K562 (cell line): ENCODE measurements around the gene SORCS2. TPM values are rescaled to one million over a fixed set of nuclear protein-coding genes. Genes with fewer than 3 reads are reported as not detected.

Source experiments
- ATAC-seq: fragments of 200-7000 bp; cut with Tn5 transposase; 3 replicates; pipeline ENCODE4 v1.9.1; 2020; ENCODE audit warnings: moderate library complexity
- BruUV-seq: library from RNA; stranded (reverse); fragments of 400-500 nt; replicated peaks from 2 replicates; lab custom pipeline; 2021; lab: Mats Ljungman, UMichigan
- CTCF ChIA-PET: fragments of 300-600 bp; formaldehyde crosslinking; extraction: SDS; loops from one replicate; lab custom pipeline; 2021; ENCODE audit warnings: low intra/inter-chr PET ratio; lab: Yijun Ruan, JAX
- POLR2A ChIA-PET: fragments of 300-600, 350-650 bp; sonication (Branson Sonifier 250); formaldehyde crosslinking; extraction: SDS; loops from one replicate; lab custom pipeline; 2021; ENCODE audit warnings: antibody characterized with exemption, inconsistent platforms; lab: Yijun Ruan, JAX
- DNase-seq, 4 experiments: peaks; one replicate each; pipeline versions ENCODE4 v3.0.0 to v3.0.0-alpha.2; 2011 to 2018; ENCODE audit warnings: low spot score in 3 of 4, mixed read lengths in 3 of 4; ENCODE audit errors: extremely low read depth in 1 of 4
- FAIRE-seq: peaks from 2 replicates; lab custom pipeline; 2011; peaks lifted over from hg19 to GRCh38; lab: Jason Lieb, UNC
- H2AFZ ChIP-seq: 2 replicates; pipeline ENCODE4 v1.6.0; 2011; ENCODE audit warnings: low read depth, low read length, control low read depth, inconsistent platforms
- H3K27ac ChIP-seq: fragments of 200-600 bp; 3 replicates; pipeline ENCODE4 v1.8.0; 2011; ENCODE audit warnings: low read depth, mild to moderate bottlenecking, control low read depth, inconsistent platforms, low read length, moderate library complexity, mixed read lengths; ENCODE audit errors: extremely low read depth
- H3K27me3 ChIP-seq, 2 experiments: fragments of 300-600 bp in 1 of 2; 2 replicates in 1 of 2; 3 replicates in 1 of 2; pipeline versions ENCODE4 v1.6.0 to v1.8.0; 2011; ENCODE audit warnings: inconsistent platforms in 2 of 2, low read length in 2 of 2, mild to moderate bottlenecking in 1 of 2, mixed read lengths in 1 of 2, moderate library complexity in 1 of 2; ENCODE audit not compliant: control insufficient read depth in 2 of 2, insufficient read depth in 2 of 2
- H3K36me3 ChIP-seq: fragments of 300-600 bp; 3 replicates; pipeline ENCODE4 v1.8.0; 2011; ENCODE audit warnings: mild to moderate bottlenecking, low read length, inconsistent platforms; ENCODE audit not compliant: control insufficient read depth, insufficient read depth
- H3K4me1 ChIP-seq, 2 experiments: fragments of 200-600 bp in 1 of 2; replicated peaks in 1 of 2; 2 replicates in 1 of 2; 3 replicates in 1 of 2; pipeline versions ENCODE4 v1.5.1 to v1.8.0; 2011; ENCODE audit warnings: inconsistent platforms in 2 of 2, low read length in 2 of 2, mild to moderate bottlenecking in 1 of 2, mixed read lengths in 1 of 2, moderate library complexity in 1 of 2; ENCODE audit not compliant: control insufficient read depth in 2 of 2, insufficient read depth in 2 of 2
- H3K4me2 ChIP-seq: 2 replicates; pipeline ENCODE4 v1.6.1; 2011; ENCODE audit warnings: low read length, control low read depth, inconsistent platforms, mixed read lengths; ENCODE audit not compliant: insufficient read depth
- H3K4me3 ChIP-seq: fragments of 200-600 bp; sonication (generic), shearing (Covaris generic); 2 replicates; pipeline ENCODE4 v1.5.1; 2016; ENCODE audit warnings: control low read depth, inconsistent platforms
- H3K79me2 ChIP-seq: fragments of 200-600 bp; 3 replicates; pipeline ENCODE4 v1.8.0; 2011; ENCODE audit warnings: low read length, inconsistent platforms; ENCODE audit not compliant: control insufficient read depth, insufficient read depth
- H3K9ac ChIP-seq, 2 experiments: 2 replicates each; pipeline versions ENCODE4 v1.6.0 to v1.6.1; 2011; ENCODE audit warnings: low read depth in 2 of 2, low read length in 2 of 2, control low read depth in 1 of 2, inconsistent platforms in 1 of 2, mild to moderate bottlenecking in 1 of 2, mixed read lengths in 1 of 2; ENCODE audit not compliant: insufficient read depth in 1 of 2
- H3K9me1 ChIP-seq: one replicate; pipeline ENCODE4 v1.6.0; 2011; ENCODE audit warnings: inconsistent platforms, mild to moderate bottlenecking, low read length, moderate library complexity; ENCODE audit not compliant: control insufficient read depth, insufficient read depth
- H3K9me3 ChIP-seq: replicated peaks from 2 replicates; pipeline ENCODE4 v1.5.1; 2011; ENCODE audit warnings: low read depth, low read length, inconsistent platforms; ENCODE audit not compliant: control insufficient read depth, insufficient read depth
- H4K20me1 ChIP-seq: replicated peaks from 2 replicates; pipeline ENCODE4 v1.6.1; 2011; ENCODE audit warnings: low read length, inconsistent platforms, mixed read lengths; ENCODE audit not compliant: control insufficient read depth, insufficient read depth
- AFF4 ChIP-seq: sonication (generic); formaldehyde crosslinking; IDR thresholded peaks from 2 replicates; pipeline ENCODE4 v1.8.0; 2023; ENCODE audit warnings: mild to moderate bottlenecking, missing genetic modification reagents
- CBX8 ChIP-seq: fragments of 200-600 bp; sonication (generic); IDR thresholded peaks from 2 replicates; pipeline ENCODE4 v1.6.1; 2012; ENCODE audit warnings: borderline replicate concordance, mixed run types, low read depth, mild to moderate bottlenecking, moderate library complexity, mixed read lengths, low read length, control low read depth, inconsistent platforms; ENCODE audit not compliant: poor library complexity, severe bottlenecking; ENCODE audit errors: extremely low read depth
- CEBPG ChIP-seq, 3 experiments: fragments of 200-800 bp in 1 of 3; sonication (Bioruptor generic) in 1 of 3; sonication (generic) in 1 of 3; formaldehyde crosslinking in 1 of 3; IDR thresholded peaks in 2 of 3; conservative IDR thresholded peaks in 1 of 3; 2 replicates each; pipeline versions ENCODE4 v1.6.1 to v1.8.0; 2016 to 2022; ENCODE audit warnings: missing compliant biosample characterization in 2 of 3, missing genetic modification characterization in 2 of 3, mild to moderate bottlenecking in 1 of 3, missing genetic modification reagents in 1 of 3
- E2F6 ChIP-seq, 2 experiments: IDR thresholded peaks; 2 replicates each; pipeline ENCODE4 v1.6.1; 2011; ENCODE audit warnings: borderline replicate concordance in 1 of 2, control low read depth in 1 of 2, low read depth in 1 of 2, low read length in 1 of 2, mild to moderate bottlenecking in 1 of 2, mixed read lengths in 1 of 2, moderate library complexity in 1 of 2; ENCODE audit not compliant: insufficient read depth in 1 of 2, insufficient read length in 1 of 2, poor library complexity in 1 of 2, severe bottlenecking in 1 of 2; ENCODE audit errors: extremely low read depth in 1 of 2
- ESRRB ChIP-seq: fragments of 250-450 bp; sonication (Bioruptor Pico); IDR thresholded peaks from 2 replicates; pipeline ENCODE4 v1.5.0; 2020; ENCODE audit warnings: mild to moderate bottlenecking, moderate library complexity, borderline replicate concordance
- GABPB1 ChIP-seq: sonication (generic); formaldehyde crosslinking; IDR thresholded peaks from 2 replicates; pipeline ENCODE4 v1.8.0; 2022; ENCODE audit warnings: mild to moderate bottlenecking, missing genetic modification reagents
- LEF1 ChIP-seq: fragments of 450-650 bp; IDR thresholded peaks from 2 replicates; pipeline ENCODE4 v1.6.1; 2016; ENCODE audit warnings: mild to moderate bottlenecking
- MEF2D ChIP-seq: conservative IDR thresholded peaks from 2 replicates; pipeline ENCODE4 v1.6.1; 2016; ENCODE audit warnings: low read depth, missing genetic modification characterization, missing compliant biosample characterization
- MEIS2 ChIP-seq: fragments of 450-650 bp; IDR thresholded peaks from 2 replicates; pipeline ENCODE4 v1.6.1; 2014; ENCODE audit warnings: mild to moderate bottlenecking; ENCODE audit not compliant: partially characterized antibody
- PRMT5 ChIP-seq: sonication (generic); formaldehyde crosslinking; IDR thresholded peaks from 2 replicates; pipeline ENCODE4 v1.5.0; 2020; ENCODE audit warnings: missing genetic modification reagents
- TRIM24 ChIP-seq, 2 experiments: fragments of 450-650 bp; IDR thresholded peaks; 2 replicates each; pipeline ENCODE4 v1.6.1; 2016
- ZNF436 ChIP-seq: fragments of 250-450, 450-650 bp; sonication (Bioruptor Pico); formaldehyde crosslinking; IDR thresholded peaks from 2 replicates; pipeline ENCODE4 v1.7.0; 2020; ENCODE audit warnings: mild to moderate bottlenecking
- WGBS: fragments of 100-300 bp; shearing (Covaris generic); methylation state at CpG from one replicate; pipeline ENCODE4 v1.1.6; 2016; ENCODE audit warnings: low coverage, mixed read lengths; ENCODE audit not compliant: insufficient coverage; ENCODE audit errors: missing lambda C conversion rate; 5-methylcytosine and 5-hydroxymethylcytosine counted together
- in situ Hi-C: fragments of 300-500 bp; cut with MboI; formaldehyde crosslinking; loops from 4 replicates; pipeline ENCODE4 v1.15.0; 2018; ENCODE audit warnings: inconsistent platforms, mixed read lengths
- intact Hi-C: fragments of 100-400 bp; cut with micrococcal nuclease; formaldehyde crosslinking; loops from 2 replicates; pipeline ENCODE4 v1.14.2; 2022
- polyA plus RNA-seq, 8 experiments: library from polyadenylated mRNA; depleted of rRNA in 4 of 8; stranded (reverse) in 5 of 8; unstranded in 3 of 8; fragments of >200 nt; fragmentation: Nextera tagmentation in 2 of 8; fragmentation: Illumina TruSeq in 1 of 8; extraction: Ambion mirVana in 2 of 8; extraction: Trizol in 1 of 8; gene quantifications; 2 replicates each; pipeline versions ENCODE4 v1.2.1 to v1.2.3, GENCODE V29; 2011 to 2014; ENCODE audit warnings: inconsistent platforms in 1 of 8, missing spikeins in 1 of 8
- total RNA-seq, 7 experiments: library from RNA; depleted of rRNA in 6 of 7; stranded (reverse); fragments of >200 nt in 6 of 7; fragmentation: Illumina TruSeq in 2 of 7; extraction: Trizol in 2 of 7; gene quantifications; 2 replicates each; pipeline versions ENCODE4 v1.2.1 to v1.2.3, GENCODE V29; 2011 to 2021; ENCODE audit warnings: low replicate concordance in 1 of 7

SORCS2 gene
- total and polyA plus RNA-seq, 9 of the 15 experiments (the other 6 are each of a cell fraction or from before 2014, with no cell fraction given) = not detected

DNA sequence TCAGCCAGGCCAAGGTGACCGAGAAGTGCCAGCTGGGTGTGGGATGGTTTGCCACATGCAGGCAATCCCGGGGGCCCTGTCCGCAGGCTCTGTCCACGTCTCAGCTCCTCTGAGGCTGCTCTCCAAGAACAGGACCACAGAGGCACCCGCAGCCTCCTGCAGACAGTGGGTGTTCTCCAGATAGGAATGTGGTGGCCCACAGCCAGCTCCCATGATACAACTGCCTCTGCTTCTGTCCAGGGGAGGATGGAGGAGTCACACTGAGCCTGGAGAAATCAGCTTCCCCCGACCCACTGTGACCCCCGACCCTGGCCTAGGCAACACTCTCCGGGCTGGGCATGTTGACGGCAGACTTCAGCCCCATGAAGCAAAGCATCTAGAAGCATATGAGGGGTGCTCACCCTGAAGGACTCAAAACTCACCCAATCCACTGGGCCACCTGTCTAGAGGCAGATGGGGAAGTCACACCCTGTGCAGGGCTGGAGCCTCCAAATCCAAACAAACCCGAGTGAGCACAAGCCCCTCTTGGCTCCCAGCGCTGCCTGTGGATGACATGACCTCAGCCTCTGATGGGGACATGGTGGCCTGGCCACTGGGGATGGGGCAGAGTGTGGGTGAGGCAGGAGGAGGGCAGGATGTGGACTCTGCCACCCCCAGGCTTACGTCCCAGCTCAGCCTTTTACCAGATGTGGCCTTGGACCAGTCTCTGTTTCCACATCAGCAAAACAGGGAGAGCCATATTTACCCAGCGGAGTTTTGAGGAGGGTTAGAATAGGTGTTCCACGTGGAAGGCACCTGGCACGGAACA, 140.1 kb downstream of the SORCS2 start (continued):
- no peak for TF ChIP-seq CBX8
- no peak for TF ChIP-seq E2F6 (IDR thresholded peaks at IDR 0.05; ENCODE audit: borderline replicate concordance in 1 of 2, extremely low read depth in 1 of 2, insufficient read depth in 1 of 2, insufficient read length in 1 of 2, low read depth in 1 of 2, low read length in 1 of 2, poor library complexity in 1 of 2, severe bottlenecking in 1 of 2)
- TF ChIP-seq ESRRB (CRISPR knock-in tag) = no peak
- TF ChIP-seq, all 486 proteins: peak for 0

DNA sequence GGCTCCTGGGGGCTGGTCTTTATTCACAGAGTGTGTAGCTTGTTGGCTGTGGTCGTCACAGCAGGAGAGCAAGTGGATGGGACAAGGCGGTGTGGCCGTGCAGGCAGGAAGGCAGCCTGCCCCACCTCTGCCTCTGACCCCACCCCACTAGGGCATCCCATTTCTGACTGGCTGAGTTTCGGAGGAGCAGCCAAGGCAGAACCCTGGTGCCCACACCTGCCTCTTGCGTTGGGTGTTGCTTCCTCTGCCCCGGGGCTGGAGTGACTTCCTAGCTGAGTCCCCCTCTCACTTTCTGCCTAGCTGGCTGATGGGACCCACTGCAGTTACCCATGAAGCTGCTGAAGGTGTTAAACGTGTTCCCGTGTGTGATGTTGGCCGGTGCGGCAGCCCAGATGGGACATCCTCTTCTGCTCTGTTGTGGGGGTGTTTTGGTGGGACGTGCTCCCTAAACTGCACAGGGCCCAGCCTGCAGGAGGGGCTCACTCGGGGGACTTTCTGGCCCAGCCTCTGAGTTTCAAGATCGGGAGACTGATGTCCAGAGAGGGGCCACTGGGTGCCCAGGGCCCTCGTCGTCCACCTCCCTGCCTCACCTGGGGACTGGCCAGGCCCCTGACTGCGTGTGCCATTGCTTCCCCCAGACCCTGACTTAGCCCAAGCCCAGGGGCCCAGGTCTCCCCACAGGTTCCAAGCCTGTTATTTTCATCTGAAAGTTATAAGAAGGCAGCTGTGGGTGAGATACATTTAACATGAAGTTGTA, 140.9 kb downstream of the SORCS2 start:
- CTCF ChIA-PET = interaction anchor here (0.6 kb wide), 1 partner anchor 143 kb away, joined by 3 read pairs; no protein-coding TSS in a partner anchor
- no TSS peak for BruUV-seq
- no peak for TF ChIP-seq LEF1
- no peak for TF ChIP-seq MEIS2
- TF ChIP-seq PRMT5 (CRISPR knock-in tag) = no peak
- no peak for TF ChIP-seq AFF4
- no peak for TF ChIP-seq ZNF436
- TF ChIP-seq GABPB1 (CRISPR knock-in tag) = no peak
- TF ChIP-seq MEF2D (tag) = no peak
- TF ChIP-seq CEBPG (CRISPR knock-in tag; IDR thresholded peaks at IDR 0.05) = no peak
- no peak for TF ChIP-seq CEBPG (tag; conservative IDR thresholded peaks at IDR 0.05 in 1 of 2, IDR thresholded peaks at IDR 0.05 in 1 of 2)
- TF ChIP-seq TRIM24 (IDR thresholded peaks at IDR 0.05) = no peak

More for the DNA sequence above, 140.9 kb downstream of the SORCS2 start:
- ATAC-seq (no peak), DNase-seq (no peak), FAIRE-seq (no peak)
- Histone ChIP-seq H3K27me3 (peaks cover 5 to 58% of the 10 kb centered on the region in 2 experiments; a peak in 3 of 5 replicates), H3K36me3 (no peaks in the 10 kb centered on the region), H4K20me1 (peaks cover 11% of the 10 kb centered on the region; the same call in 1 of the 2 replicates), H3K4me2 (no peak overlapping the region), H3K9ac (no peak overlapping the region), H2AFZ (no peak overlapping the region), H3K4me1 (peaks cover 0 to 9% of the 10 kb centered on the region in 2 experiments; a peak in 1 of 5 replicates), H3K79me2 (no peaks in the 10 kb centered on the region), H3K4me3 (no peak overlapping the region), H3K27ac (no peak overlapping the region), H3K9me3 (no peaks in the 10 kb centered on the region), H3K9me1 (no peaks in the 10 kb centered on the region)
- in situ Hi-C loops (no loop called here), intact Hi-C loops (no loop called here)
- WGBS = 3% methylated on average over 14 of the region's 16 CpGs
- POLR2A ChIA-PET = no interaction called here
